ENCODE results near the gene COP1. TPM values are rescaled to one million over a fixed set of nuclear protein-coding genes. Genes with fewer than 3 reads are reported as not detected.

The COP1 gene
- total RNA-seq, 2 experiments from 2014 or later: 41.9 to 47.2 TPM

DNA sequence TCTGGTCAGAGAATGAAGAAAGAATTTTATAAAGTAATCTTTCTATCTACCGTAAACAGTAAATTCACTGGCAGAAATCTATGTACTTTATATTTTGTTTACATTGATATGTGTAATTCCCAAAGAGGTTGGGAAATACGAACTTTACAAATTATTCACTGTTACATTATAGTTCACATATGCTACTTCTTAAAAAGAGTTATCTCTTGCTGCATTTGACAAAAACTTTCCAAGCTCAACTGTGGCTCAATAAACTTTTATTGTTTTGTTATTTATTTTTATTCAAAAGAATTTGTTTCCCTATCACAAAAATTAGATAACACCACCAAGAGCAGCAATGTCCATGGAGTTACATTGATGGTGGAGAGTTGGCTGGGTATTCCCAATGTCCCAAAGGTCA lies 262.5 kb downstream of the COP1 start:
- Mint-ChIP-seq H3K27ac (no peak overlapping the region), H3K4me3 (no peak overlapping the region), H3K27me3 (no peaks in the 10 kb centered on the region), H3K4me1 (no peaks in the 10 kb centered on the region), H3K36me3 (ENCODE audit: low read depth) (peaks cover 67% of the 10 kb centered on the region), H3K9me3 (peaks cover 5% of the 10 kb centered on the region)
- ChIA-PET CTCF (no interaction called here), POLR2A (no interaction called here)
- DNase-seq: no peak

DNA sequence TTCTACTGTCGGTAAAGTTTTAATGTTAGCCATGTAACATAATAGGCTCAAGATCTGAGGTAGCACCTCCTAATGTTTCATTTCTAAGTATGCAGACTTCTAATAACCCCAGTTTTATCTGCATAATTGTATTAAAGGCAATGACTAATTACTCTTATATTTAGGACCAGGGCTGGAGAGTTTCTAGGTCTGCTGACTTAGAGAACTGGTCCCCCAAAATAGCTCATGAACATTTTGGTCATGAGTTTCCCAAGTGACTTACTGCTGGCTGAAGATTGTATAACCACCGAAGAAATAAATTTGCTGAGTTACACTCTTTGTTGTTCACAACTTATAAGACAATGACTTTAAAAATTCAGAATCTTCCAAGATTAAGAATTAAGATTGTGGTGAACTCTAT lies 265.9 kb downstream of the COP1 start:
- no peak overlapping the region for H3K27ac Mint-ChIP-seq
- H3K4me1 Mint-ChIP-seq: no peaks in the 10 kb centered on the region
- H3K36me3 Mint-ChIP-seq (ENCODE audit: low read depth): peaks cover 66% of the 10 kb centered on the region
- no peak overlapping the region for H3K4me3 Mint-ChIP-seq
- no peak for DNase-seq
- ChIA-PET POLR2A (no interaction called here), CTCF (no interaction called here)
- H3K9me3 Mint-ChIP-seq: peaks cover 2% of the 10 kb centered on the region
- H3K27me3 Mint-ChIP-seq: no peaks in the 10 kb centered on the region

DNA sequence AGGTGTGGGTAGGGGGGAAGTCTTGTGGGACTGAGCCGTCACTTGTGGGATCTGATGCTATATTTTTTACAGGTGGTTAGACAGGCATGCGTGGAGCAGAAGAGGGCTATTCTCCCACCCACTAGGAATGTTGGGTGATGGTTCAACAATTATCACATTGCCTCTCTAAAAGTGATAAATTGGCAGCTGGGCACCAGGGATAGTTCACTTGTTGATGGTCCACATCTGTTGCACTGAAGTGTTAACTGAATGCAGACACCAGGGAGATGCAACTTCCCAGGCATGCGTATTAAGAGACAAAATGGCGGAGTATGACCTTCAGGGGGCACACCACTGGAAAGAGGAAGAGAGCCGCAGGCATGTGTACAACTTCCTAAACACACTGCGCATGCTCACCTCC lies 270.4 kb downstream of the COP1 start:
- no peak for DNase-seq
- Mint-ChIP-seq H3K27me3 (no peaks in the 10 kb centered on the region), H3K4me3 (no peak overlapping the region), H3K4me1 (no peaks in the 10 kb centered on the region), H3K27ac (no peak overlapping the region), H3K9me3 (peaks cover 2% of the 10 kb centered on the region), H3K36me3 (ENCODE audit: low read depth) (peaks cover 48% of the 10 kb centered on the region)
- ChIA-PET CTCF (no interaction called here), POLR2A (no interaction called here)

DNA sequence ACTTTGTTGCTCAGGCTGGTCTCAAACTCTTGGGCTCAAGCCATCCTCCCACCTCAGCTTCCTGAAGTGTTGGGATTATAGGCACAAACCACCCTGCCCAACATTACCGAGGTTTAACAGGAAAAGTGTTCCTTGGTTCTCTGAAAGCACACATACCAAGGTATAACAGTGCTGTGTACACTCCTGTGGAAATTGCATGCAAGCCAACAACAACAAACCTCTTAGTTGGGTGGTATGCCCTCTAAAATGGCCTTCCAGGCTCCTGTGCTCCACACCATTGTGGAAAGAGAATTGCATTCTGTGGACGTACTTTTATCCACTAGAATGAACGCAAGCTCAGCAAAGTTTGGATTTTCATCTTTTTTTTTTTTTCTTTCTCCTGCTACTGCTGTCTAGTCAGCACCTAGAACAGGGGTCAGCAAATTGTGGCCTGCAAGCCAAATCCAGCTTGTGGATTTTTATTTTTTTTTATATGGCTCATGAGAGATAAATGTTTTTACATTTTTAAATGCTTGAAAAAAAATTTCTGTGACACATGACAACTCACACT lies 271.4 kb downstream of the COP1 start:
- ChIA-PET CTCF (interaction anchor here (1.2 kb wide), 1 partner anchor 17 kb away, joined by 3 read pairs; no protein-coding TSS in a partner anchor), POLR2A (no interaction called here)
- DNase-seq: no peak
- Mint-ChIP-seq H3K4me3 (no peak overlapping the region), H3K27ac (no peak overlapping the region), H3K9me3 (peaks cover 2% of the 10 kb centered on the region), H3K27me3 (no peaks in the 10 kb centered on the region), H3K36me3 (ENCODE audit: low read depth) (peaks cover 39% of the 10 kb centered on the region), H3K4me1 (no peaks in the 10 kb centered on the region)

DNA sequence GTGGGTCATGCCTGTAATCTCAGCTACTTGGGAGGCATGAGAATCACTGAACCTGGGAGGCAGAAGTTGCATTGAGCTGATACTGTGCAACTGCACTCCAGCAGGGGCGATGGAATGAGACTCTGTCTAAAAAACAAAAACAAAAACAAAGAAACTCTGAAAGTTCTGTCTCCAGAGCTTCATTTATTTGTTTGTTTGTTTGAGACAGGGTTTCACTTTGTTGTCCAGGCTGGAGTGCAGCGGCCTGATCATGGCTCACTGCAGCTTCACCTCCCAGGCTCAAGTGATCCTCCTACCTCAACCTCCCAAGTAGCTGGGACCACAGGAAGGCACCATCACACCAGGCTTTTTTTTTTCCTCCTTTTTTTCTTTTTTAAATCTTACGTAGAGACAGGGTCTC lies 271.9 kb downstream of the COP1 start:
- Mint-ChIP-seq H3K27me3 (no peaks in the 10 kb centered on the region), H3K9me3 (peaks cover 2% of the 10 kb centered on the region), H3K4me3 (no peak overlapping the region), H3K27ac (no peak overlapping the region), H3K4me1 (no peaks in the 10 kb centered on the region), H3K36me3 (ENCODE audit: low read depth) (peaks cover 36% of the 10 kb centered on the region)
- ChIA-PET POLR2A (no interaction called here), CTCF (interaction anchor here (1.2 kb wide), 1 partner anchor 17 kb away, joined by 3 read pairs; no protein-coding TSS in a partner anchor)
- no peak for DNase-seq

DNA sequence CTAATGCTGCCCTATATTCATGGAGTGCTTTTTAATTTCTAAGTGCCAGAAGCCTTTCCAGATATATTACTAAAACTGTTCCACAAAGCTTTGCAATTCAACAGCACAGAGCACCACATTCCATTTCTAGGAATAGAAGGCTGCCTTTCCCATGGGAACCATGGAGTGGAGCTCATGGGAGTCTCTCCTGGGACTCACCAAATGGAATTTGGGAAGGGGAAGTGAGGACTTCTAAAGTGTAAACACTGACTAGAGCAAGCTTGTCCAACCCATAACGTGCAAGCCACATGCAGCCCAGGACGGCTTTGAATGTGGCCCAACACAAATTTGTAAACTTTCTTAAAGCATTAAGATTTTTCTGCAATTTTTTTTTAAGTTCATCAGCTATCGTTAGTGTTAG lies 273.3 kb downstream of the COP1 start:
- Mint-ChIP-seq H3K4me1 (no peaks in the 10 kb centered on the region), H3K4me3 (no peak overlapping the region), H3K9me3 (peaks cover 7% of the 10 kb centered on the region), H3K27me3 (no peaks in the 10 kb centered on the region), H3K36me3 (ENCODE audit: low read depth) (peaks cover 29% of the 10 kb centered on the region), H3K27ac (no peak overlapping the region)
- ChIA-PET CTCF (no interaction called here), POLR2A (no interaction called here)
- DNase-seq: no peak

DNA sequence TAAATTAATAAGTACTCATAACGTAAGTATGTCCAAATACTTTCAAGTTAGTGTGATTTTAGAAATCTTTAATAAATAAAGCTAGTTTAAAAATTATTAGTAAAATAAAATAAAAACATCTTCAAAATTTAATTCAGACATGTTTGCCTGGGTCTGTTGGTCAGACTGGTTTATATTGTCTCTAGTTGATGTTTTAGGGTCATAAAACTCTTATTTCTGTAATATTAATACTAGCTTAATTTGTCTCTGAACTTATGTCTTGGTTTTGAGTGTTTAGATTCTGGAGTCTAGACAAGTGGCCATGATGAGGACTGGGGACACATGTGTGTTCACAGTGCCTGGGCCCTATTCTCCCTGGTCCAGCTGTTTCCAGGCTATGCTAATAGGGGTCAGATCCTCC lies 279.1 kb downstream of the COP1 start:
- H3K4me1 Mint-ChIP-seq: no peaks in the 10 kb centered on the region
- peaks cover 18% of the 10 kb centered on the region for H3K9me3 Mint-ChIP-seq
- no peak overlapping the region for H3K27ac Mint-ChIP-seq
- no peaks in the 10 kb centered on the region for H3K27me3 Mint-ChIP-seq
- POLR2A ChIA-PET: no interaction called here
- peaks cover 25% of the 10 kb centered on the region for H3K36me3 Mint-ChIP-seq (ENCODE audit: low read depth)
- no peak for DNase-seq
- CTCF ChIA-PET: no interaction called here
- H3K4me3 Mint-ChIP-seq: no peak overlapping the region

DNA sequence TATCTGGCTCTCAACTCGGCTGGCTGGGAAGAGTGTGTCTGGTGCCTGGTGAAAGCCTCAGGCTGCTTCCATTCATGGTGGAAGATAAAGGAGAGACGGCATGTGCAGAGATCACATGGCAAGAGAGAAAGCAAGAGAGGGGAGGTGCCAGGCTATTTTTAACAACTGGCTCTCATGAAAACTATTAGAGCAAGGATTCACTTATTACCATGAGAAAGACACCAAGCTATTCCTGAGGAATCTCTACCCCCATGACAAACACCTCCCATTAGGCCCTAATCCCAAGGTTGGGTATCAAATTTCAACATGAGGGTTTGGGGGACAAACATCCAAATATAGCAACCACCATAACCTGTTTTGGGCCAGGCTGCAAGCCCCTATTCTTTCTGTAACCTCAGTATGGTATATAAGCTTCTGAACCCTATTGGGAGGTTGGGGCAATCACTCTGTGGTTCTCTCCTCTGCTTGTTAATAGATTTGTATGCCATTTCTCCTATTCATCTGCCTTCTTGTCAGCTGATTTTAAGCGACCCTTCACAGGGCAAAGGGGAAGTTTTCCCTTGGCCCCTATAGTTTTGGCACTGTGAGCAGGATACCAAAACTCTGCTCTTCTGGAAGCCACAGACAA lies 284.7 kb downstream of the COP1 start:
- no peak overlapping the region for H3K27ac Mint-ChIP-seq
- POLR2A ChIA-PET: no interaction called here
- H3K4me3 Mint-ChIP-seq: no peak overlapping the region
- H3K36me3 Mint-ChIP-seq (ENCODE audit: low read depth): peaks cover 20% of the 10 kb centered on the region
- H3K27me3 Mint-ChIP-seq: no peaks in the 10 kb centered on the region
- CTCF ChIA-PET: interaction anchor here (1.1 kb wide), 1 partner anchor 10 kb away, joined by 3 read pairs; no protein-coding TSS in a partner anchor
- H3K4me1 Mint-ChIP-seq: no peaks in the 10 kb centered on the region
- DNase-seq: no peak
- H3K9me3 Mint-ChIP-seq: peaks cover 14% of the 10 kb centered on the region

DNA sequence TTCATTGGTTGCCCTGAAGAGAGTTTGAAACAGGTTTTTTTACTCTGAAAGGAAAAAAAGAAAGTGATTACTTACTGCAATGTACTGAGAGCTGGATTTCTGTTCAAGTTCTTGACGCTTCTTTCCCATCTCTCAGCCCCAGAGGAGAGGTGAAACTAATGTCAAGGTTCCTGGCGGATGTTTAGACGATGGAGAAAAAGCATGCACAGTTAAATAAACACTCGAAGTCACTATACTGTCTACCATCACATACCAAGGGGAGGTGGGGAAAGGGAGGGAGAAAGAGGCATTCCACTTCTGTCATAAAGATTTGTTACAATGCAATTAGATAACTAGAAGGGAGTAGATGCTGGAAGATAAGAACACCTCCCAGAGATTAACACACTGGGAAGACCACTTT lies 286.7 kb downstream of the COP1 start:
- H3K4me3 Mint-ChIP-seq: no peak overlapping the region
- H3K9me3 Mint-ChIP-seq: peaks cover 9% of the 10 kb centered on the region
- H3K36me3 Mint-ChIP-seq (ENCODE audit: low read depth): peaks cover 10% of the 10 kb centered on the region
- no peaks in the 10 kb centered on the region for H3K27me3 Mint-ChIP-seq
- no peak overlapping the region for H3K27ac Mint-ChIP-seq
- ChIA-PET CTCF (no interaction called here), POLR2A (no interaction called here)
- no peak for DNase-seq
- no peaks in the 10 kb centered on the region for H3K4me1 Mint-ChIP-seq

DNA sequence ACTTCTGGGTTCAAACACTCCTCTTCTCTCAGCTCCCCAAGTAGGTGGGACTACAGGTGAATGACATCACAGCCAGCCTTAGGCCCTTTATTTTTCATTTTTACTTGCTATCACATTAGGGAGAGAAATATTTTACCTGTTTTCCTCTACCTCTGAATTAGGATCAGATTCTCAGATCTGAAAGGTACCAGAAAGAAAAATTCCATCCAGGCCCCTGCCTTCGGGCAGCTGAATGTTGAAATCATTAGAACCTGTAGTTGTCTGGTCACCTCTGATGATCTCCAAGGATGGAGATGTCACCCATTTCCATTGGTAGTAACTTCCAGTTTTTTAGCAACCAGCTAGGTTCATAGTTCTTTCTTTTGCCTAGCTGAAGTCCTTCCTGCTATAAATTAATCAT lies 288.1 kb downstream of the COP1 start:
- no peaks in the 10 kb centered on the region for H3K4me1 Mint-ChIP-seq
- no peak for DNase-seq
- no peak overlapping the region for H3K27ac Mint-ChIP-seq
- peaks cover 6% of the 10 kb centered on the region for H3K9me3 Mint-ChIP-seq
- CTCF ChIA-PET: no interaction called here
- H3K36me3 Mint-ChIP-seq (ENCODE audit: low read depth): peaks cover 4% of the 10 kb centered on the region
- POLR2A ChIA-PET: no interaction called here
- no peaks in the 10 kb centered on the region for H3K27me3 Mint-ChIP-seq
- no peak overlapping the region for H3K4me3 Mint-ChIP-seq

DNA sequence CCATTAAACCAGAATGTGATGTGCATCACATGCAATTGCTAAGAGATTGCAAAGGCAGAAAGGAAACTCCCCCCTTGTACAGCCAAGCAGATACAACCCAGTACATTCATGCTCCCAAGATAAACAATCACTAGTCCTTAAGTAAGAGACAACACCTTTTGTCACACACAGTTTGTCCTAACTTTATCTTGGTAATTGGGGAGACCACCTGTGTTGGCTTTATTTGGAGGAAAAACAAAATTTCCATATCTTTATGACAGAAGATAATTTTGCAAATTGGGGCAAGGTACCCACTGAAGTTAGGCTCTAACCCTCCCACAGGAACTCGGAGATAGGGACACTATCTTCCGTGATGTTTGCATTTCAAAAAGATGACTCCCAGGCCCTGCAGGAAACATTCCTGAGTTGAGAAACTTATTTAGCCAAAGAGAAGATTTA lies 288.7 kb downstream of the COP1 start:
- POLR2A ChIA-PET: no interaction called here
- no peak for DNase-seq
- H3K27ac Mint-ChIP-seq: no peak overlapping the region
- CTCF ChIA-PET: no interaction called here
- peaks cover 4% of the 10 kb centered on the region for H3K36me3 Mint-ChIP-seq (ENCODE audit: low read depth)
- no peaks in the 10 kb centered on the region for H3K27me3 Mint-ChIP-seq
- no peak overlapping the region for H3K4me3 Mint-ChIP-seq
- peaks cover 3% of the 10 kb centered on the region for H3K9me3 Mint-ChIP-seq
- H3K4me1 Mint-ChIP-seq: no peaks in the 10 kb centered on the region

DNA sequence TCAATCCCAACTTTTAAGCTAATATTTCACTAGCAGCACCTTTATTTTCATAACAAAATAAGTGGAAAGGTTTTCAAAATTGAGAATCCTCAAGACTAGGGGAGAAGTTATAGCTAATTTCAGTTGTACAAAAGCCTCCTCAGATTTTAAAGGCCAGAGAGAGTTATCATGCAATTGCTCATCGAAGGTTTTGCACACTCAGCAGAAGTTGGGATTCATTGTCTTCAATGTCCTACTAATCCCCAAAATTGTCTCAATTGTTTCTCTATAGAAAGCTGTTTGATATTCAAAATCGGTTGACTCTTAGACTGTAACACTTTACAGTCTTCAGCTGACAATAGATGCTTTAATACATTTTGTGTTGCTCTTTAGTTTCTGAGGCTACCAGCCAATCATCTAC lies 293.0 kb downstream of the COP1 start:
- H3K27me3 Mint-ChIP-seq: no peaks in the 10 kb centered on the region
- peaks cover 19% of the 10 kb centered on the region for H3K9me3 Mint-ChIP-seq
- H3K27ac Mint-ChIP-seq: no peak overlapping the region
- peaks cover 3% of the 10 kb centered on the region for H3K36me3 Mint-ChIP-seq (ENCODE audit: low read depth)
- H3K4me3 Mint-ChIP-seq: no peak overlapping the region
- POLR2A ChIA-PET: no interaction called here
- CTCF ChIA-PET: no interaction called here
- H3K4me1 Mint-ChIP-seq: no peaks in the 10 kb centered on the region
- DNase-seq: no peak

DNA sequence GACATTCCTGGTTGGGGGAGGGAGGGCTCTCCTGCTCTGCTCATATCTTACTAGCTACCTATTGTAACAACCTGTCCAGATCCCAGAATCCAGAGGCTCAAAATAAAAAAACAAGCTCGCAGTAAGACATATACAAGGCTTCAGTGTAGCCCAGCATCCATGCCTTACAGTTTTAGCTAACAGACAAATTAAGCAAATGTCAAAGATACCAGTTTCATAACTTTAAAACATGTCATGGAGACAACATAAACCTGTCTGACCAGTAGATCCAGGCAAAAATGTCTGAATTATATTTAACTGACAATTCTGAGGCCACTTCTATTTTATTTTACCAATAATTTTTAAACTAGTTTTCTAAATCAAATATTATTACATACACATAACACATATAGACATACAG lies 295.9 kb downstream of the COP1 start:
- Mint-ChIP-seq H3K27ac (no peak overlapping the region), H3K27me3 (no peaks in the 10 kb centered on the region), H3K4me3 (no peak overlapping the region), H3K36me3 (ENCODE audit: low read depth) (peaks cover 3% of the 10 kb centered on the region), H3K9me3 (peaks cover 19% of the 10 kb centered on the region), H3K4me1 (no peaks in the 10 kb centered on the region)
- no peak for DNase-seq
- ChIA-PET POLR2A (no interaction called here), CTCF (no interaction called here)

DNA sequence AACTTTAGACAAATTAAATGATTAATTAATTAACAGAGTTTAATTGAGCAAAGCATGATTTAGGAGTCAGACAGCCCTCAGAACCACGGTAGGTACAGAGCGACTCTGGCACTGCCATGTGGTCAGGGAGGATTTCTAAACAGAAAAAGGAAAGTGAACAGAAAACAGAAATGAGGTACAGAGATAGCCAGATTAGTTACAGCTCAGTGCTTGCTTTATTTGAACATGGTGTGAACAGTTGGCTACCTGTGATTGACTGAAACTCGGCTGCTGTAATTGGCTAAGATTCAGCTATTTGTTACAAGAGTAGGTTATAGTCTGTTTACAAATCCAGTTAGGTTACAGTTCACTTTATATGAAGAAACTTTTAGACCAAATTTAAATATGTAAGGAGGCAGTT lies 300.7 kb downstream of the COP1 start:
- H3K27me3 Mint-ChIP-seq: no peaks in the 10 kb centered on the region
- H3K27ac Mint-ChIP-seq: no peak overlapping the region
- ChIA-PET POLR2A (no interaction called here), CTCF (no interaction called here)
- peaks cover 14% of the 10 kb centered on the region for H3K9me3 Mint-ChIP-seq
- peaks cover 3% of the 10 kb centered on the region for H3K36me3 Mint-ChIP-seq (ENCODE audit: low read depth)
- H3K4me3 Mint-ChIP-seq: no peak overlapping the region
- no peak for DNase-seq
- H3K4me1 Mint-ChIP-seq: no peaks in the 10 kb centered on the region
